Activated T-helper 1 cell treated with anti-CD3 and anti-CD28 coated beads, Interleukin-2, amount 50 U/mL, for 16 hours (primary cell): ENCODE data around the gene KDR.

Experiments
- DNase-seq, 2 donors: peaks; one replicate each; pipeline ENCODE4 v3.0.0-alpha.2; 2020; ENCODE audit warnings: low read depth in 1 of 2, low spot score in 1 of 2

Gene KDR

DNA sequence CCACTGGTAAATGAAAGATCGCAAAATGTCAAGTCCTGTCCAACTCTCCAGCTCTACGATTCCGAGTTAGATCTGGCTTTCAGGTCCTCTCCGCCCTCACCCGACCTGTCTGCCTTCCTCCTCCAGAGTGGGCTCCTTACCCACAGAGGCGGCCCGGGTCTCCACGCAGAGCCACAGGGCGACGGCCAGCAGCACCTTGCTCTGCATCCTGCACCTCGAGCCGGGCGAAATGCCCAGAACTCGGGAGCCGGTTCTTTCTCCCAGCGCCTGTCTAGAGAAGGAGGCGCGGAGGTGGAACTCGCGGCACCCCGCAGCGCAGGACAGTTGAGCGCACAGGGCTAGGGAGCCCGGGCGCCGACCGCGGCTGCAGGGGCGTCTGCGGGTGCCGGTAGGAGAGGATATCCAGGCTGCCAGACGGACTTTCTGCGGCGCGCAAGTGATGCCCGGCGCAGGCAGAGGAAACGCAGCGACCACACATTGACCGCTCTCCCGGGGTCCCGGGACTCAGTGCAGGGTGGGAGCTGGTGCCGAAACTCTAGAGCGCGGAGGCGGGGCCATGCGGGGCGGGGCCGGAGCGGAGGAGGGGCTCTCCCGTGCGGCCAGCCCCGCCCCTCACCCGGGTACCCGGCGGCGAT lies at the start of gene KDR:
Gene KDR (minus strand): TSS at position 509 of the 635 bp plus-strand sequence. CDS start 302 bp downstream, at position 207.
- DNase-seq, result no peak

DNA sequence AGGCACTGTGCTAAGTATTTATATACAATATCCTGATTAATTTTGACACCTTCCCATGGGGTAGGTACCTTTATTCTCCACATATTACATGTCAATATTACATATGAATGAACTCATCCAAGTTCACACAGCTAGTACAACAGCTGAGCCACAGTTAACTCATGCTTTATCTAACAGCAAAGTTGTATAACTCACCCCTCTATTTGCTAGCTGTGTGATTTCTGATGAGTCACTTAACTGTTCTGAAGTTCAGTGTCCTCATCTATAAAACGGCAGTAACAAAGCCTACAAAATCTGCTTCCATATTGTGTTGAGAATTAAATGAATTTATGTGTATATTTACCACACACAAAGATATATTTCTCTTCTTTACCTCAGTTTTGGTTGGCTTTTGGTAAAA lies 48.2 kb upstream of the KDR start:
- DNase-seq, result no peak

DNA sequence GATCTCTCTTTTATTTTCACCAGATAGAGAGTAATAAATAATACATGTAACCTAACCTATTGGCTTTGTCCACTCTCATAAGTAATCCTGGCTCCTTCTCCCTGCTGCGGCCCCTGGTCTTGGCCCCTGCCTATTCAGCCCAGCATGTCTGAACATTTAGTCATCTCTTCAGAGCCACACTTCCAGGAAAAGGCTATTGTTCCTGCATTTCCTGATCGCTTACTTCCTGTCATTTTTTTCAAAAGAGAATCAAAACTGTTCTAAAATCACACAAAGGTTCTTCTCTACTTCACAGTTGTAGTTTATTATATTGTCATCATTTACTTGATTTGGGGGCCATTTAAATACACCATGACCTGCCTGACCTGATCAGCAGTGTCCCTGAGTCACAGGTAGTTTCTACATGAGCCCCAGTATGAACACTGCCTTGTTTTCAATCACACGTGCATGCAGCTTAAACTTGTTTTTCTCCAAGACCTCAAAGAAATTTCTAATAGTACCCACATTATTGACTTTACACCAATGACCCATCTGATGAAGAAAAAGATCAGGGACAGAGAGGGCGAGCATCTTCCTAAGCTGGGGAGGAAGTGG lies 47.4 kb upstream of the KDR start:
- DNase-seq, result no peak

DNA sequence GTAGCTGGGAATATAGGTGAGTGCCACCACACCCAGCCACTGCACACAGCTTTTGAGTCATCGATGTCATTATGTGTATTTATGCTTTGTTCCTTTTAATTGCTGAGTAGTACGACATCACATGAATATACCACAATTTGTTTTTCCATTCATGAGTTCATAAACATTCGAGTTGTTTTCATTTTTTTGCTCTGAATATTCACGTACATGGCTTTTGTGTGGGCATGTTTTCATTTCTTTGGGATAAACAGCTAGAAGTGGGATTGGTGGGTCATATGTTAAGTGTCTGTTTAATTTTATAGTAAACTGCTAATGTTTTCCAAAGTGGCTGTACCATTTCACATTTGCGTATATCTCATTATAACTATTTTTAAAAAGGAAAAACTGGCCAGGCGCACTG lies 45.1 kb upstream of the KDR start:
- DNase-seq, result no peak

DNA sequence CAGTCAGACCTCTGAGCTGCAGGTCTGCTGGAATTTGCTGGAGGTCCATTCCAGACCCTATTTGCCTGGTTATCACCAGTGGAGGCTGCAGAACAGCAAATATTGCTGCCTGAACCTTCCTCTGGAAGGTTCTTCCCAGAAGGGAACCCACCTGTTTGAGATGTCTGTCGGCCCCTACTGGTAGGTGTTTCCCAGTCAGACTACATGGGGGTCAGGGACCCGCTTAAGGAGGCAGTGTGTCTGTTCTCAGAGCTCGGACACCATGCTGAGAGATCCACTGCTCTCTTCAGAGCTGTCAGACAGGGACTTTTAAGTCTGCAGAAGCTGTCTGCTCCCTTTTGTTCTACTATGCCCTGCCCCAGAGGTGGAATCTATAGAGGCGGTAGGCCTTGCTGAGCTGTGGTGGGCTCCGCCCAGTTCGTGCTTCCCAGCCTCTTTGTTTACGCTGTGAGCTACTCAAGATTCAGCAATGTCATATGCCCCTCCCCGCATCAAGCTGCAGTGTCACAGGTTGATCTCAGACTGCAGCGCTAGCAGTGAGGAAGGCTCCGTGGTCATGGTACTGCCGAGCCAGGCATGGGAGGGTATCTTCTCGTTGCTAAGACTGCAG lies 44.1 kb upstream of the KDR start:
- no peak for DNase-seq

DNA sequence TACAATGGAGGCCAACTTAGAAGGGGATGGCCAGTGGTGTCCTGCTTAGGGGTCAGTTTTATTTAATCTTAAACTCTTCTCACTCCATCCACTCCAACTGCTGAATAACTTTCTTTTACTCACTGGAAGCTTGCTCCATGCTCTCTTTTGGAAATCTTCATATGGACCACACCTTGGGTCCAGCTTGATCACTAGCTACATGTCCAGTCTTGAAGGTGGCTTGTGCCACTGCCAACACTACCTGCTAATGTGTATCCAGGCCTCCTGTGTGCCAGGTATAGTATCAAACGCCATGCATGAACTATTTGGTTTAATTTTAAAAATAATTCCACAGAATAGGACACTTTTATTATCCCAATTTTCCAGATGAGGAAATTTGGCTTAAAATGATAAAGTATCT lies 37.0 kb upstream of the KDR start:
- DNase-seq, result no peak

DNA sequence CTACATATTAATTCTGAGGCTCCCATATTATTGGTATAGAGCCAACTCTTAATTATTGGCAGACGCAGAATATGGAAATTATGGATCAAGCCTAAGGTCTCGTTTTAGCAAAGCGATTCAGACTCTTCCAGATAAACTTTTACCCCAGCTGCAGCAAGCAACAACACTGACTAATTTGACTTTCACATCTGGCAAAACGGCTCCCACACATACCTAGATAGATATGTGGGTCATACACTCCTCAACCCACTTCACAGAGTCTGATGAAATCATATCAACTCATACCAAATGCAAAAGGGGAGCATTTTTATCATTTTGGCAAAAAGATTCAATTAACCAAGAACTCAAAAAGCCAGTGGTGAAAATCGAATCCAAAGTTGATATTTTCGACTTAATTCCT lies 36.3 kb upstream of the KDR start:
- DNase-seq, result no peak

DNA sequence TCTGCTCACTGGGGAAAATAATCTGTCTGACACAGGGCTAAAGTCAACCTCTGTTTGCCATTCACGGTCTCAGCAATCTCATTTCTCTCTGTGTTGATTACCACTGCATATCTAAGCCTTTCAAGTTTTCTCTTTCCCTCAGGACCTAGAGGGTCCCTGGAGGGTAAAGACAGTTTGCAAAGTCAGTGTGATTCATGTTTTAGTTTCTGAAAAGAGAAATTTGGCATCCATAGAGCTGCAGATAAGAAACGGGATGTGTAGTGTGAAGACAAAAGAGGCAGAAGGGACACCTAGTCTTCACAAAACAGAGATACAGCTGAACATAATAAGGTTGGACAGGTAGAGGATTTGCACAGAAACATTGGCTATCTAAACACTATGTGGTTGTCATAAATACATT lies 34.5 kb upstream of the KDR start:
- DNase-seq, result no peak

DNA sequence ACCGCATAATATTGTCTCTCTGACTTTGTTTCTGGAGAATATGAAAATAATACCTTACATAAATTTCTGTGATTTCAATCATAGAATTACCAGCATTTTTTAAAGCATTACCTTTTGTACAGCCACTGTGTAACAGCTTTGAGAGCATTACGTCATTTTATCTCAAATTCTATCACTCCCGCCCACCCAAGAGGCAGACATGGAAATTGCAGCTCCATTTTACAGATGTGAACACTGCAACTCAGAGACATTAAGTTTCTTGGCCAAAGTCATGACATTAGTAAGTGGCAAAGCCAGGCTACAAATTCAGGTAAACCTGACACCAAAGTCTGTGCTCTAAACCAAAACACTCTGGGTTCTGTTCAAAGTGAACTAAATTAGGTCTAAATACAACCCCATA lies 33.6 kb upstream of the KDR start:
- DNase-seq, result no peak

DNA sequence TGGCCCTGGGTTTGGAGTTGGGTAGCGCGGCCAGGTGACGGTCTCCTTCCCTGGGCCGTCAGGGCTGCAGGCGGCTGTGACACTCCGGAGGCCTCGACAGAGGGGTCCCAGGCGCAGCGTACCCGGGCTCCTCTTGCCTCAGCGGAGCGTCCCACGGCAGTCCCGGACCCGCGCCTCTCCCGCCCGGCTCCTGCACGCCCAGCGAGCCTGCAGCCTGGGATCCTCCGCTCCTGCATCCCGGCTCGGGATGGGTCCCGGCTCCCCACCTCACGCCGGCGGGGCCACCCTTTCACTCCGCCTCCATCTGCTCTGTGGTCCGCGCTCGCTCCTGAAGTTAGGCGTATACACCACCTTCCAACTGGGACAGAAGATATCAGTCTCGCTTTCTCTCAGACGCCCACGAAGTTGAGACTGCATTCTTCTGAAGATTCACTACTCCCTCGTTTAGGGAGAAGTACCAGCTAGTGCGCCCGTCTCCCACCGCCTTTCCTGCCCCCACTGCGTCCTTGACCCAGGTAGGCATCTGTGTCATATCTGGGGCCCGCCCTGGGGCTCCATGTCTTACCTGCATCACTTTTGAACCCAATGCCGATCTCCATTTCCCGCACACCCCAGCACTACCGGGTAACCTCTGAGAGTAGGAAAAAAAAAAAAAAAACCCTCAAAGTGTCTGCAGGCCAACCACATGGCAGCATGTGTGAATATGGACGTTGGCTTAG lies 32.3 kb upstream of the KDR start:
- DNase-seq, result no peak

DNA sequence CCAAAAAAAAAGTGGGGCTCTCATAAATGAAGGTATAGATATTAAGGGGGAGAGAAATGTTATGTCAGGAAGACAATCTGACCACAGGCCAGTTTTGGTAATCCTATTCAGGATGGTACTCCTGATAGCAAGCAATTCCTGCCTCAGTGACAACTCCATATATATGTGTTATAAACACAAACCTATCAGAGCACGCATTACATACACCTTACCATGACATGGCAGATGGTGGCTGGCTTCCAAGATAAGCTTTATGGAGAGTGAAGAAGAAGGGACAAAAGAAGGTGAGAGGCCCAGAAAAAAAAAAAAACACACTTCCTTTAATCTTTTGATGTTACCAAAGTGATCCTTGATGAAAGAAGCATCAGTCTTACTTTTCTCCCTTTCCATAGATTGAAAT lies 29.5 kb upstream of the KDR start:
- DNase-seq, result no peak

DNA sequence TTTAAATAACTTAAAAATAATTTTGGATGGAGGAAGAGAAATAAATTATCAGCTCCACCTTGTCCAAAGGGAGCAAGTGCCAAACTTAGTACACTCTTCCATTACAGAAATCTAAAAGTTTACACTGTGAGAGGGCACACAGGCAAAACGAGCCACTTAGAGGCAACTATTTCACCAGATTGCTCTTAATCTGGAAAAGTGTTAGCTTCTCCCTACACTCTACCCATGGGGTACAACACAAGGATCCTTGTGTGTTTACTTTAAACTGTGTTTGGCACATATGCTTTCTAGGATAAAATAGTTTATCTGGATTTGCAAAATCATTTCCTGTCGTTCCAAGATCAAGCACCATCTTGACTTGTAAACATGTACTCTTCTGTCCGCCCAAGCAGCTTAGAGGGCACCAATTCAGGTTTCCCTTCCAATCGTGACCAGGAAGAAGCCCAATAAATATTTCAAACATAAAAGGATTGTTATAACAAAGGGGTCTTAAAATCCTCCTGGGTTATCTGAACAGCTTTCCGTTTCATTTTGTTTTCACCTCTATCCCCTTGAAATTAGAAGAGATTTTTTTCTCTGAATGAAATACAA lies 29.0 kb upstream of the KDR start:
- no peak for DNase-seq

DNA sequence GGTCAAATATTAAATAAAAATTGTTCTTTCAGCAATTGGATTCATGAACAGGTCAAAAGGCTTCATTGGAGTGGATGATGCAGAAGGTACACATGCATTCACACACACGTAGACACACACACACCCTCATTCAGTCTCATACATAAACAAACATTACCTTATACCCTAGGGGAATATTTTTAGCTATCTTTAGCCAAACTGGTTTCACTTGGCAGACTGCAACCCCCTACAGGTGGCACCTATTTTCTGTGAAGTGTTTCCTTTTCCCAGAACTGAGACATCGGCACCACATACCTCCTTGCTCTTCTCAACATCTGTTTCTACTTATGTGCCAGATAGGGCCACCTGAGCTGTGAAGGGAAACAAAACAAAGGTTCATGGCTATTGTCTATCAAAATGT lies 18.5 kb upstream of the KDR start:
- DNase-seq, result no peak

DNA sequence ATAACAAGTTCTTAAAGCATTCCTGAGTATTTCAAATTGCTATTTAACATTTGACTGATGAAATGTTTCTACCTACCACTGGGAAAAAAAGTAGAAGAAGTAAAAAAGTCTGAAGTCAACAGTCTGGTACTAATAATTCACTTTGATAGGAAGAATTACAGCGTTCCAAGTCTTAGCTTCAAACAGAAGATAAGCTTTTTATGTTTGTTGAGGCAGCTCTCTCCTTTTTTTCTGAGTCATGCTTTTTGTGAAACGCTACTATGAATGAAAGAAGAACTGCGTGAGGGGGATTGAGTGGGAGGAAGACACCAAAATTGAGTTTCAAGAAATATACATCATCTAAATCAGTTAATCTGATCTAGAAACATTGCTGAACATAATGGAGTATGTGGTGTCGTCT lies 13.0 kb upstream of the KDR start:
- no peak for DNase-seq

DNA sequence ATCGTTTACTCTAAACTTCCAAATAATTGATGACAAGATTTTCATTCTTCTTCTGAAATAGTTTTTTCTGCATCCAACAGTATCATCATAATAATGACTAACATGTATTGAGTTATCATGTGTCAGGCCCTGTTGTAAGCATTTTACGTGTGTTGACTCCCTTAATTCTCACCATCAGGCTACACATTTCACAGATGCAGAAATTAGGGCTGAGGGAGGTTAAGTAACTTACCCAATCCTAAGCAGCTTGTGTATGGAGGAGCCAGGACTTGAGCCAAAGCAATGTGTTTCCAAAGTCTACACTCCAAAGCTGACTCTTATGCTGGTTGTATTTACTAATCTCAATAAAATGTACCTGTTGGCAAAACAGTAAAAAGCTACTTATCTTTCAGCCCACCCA lies 11.2 kb upstream of the KDR start:
- no peak for DNase-seq

DNA sequence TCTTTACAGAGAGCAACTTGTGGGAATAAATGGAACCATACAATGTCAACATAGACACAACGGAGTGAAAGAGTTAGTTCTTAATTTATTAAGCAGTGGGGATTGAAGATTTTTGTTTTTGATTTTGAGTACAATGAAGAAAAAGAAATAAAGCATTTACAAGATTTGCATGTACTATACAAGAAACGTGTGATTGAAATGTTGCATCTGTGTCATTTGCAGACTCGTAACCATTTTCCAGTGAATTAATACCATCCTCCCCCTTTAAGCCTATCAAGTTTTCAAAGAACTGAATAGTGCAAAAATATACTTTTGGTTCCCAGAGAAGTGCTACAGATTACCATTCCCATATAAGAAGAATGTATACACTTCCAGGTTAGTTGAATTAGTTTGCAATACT lies 8.6 kb upstream of the KDR start:
- DNase-seq, result no peak

DNA sequence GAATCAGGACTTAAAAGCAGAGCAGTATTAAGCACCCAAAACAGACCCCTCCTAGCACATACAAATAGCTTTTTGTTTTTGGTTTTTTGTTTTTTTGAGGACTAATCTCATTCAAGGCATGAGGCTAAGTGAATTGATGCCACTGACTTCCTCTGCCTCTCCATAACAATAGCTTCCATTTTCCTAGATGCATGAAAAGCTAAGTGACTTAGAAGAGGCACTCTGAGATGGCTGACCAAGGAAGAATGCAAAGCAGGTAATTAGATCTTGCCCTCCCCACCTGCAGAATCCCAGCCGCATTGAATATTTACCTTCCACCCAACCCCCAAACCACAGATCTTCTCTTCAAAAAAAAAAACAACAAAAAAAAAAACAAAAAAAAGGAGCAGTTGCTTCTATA lies 7.4 kb upstream of the KDR start:
- DNase-seq, result no peak

DNA sequence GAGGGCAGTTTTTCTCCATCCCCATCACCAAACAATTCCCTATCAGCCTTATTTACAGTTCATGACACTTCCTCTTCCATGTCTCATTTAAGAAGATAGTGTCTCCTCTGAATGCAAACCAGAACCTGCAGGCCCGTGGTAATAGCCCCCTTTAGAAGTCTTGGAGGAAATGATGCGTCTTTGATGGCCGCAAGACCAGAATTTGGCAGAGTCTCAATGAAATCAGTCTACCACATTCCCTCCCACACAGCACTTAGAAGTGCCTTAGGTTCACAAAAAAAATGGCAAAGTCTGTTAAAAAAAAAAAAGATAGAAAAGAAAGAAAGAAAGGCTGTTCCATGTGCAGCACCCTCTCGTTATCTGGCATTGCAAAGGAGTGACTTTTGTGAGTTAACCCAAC lies 2.1 kb upstream of the KDR start:
- no peak for DNase-seq

DNA sequence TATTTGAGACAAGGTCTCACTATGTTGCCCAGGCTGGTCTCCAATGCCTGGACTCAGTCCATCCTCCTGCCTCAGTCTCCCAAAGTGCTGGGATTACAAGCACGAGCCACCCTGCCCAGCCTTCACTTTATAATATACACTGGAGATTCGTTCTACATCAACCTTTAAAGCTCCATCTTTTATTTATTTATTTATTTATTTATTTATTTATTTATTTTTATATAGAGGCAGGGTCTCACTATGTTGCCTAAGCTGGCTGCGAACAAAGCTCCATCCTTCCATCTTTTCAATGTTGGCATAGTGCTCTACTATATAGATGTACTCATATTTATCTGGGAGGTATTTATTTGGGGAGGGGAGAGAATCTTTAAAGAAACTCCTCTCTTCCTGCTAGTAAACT lies 1.7 kb upstream of the KDR start:
- DNase-seq, result no peak

DNA sequence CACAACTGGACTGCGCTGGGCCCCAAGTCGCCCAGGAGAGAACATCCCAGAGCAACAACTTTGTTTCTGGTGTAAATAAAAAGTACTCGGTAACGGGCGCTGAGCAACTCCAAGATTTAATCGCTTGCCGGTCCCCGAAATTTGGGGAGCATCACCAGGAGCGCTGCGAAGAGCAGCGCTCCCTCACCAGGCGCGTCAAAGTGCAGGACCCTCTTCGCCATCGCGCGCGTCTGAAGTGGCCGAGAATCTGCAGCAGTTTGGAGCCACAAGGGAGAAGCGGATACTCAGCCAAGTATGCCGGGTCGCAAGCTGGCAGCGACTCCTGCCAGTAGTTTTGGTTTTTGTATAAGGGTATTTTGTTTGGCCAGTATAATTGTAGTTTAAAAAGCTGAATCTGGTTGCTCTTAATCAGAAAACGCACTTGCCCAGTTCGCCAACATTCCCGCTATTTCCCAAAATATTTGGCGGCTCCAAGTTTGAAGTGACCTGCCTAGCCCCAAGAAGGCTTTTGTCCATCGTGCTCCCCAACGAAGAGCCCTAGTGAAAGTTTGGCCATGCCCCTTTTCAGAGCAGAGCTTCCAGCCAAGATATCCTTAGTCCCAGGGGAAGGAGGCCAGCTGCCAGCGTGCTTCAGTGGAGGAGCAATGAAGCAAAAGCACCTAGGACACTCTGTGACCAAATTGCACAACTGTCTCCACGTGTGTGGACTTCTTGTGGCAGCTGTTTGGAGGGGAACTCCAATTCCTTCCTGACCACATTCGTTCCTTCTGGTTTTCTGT lies 557 bp upstream of the KDR start:
- no peak for DNase-seq
